Peyer's patch (tissue), 4 donors: ENCODE data around the gene FTCDNL1. TPM values are rescaled to one million over a fixed set of nuclear protein-coding genes. Genes with fewer than 3 reads are reported as not detected.

Source experiments
- DNase-seq, 3 donors: peaks; one replicate each; pipeline ENCODE4 v3.0.0-alpha.2; 2017 to 2019
- H3K27ac ChIP-seq, 4 donors: fragments of 200-600 bp; sonication (generic); one replicate each; pipeline ENCODE4 v1.5.1; 2016 to 2019
- H3K27me3 ChIP-seq, 2 donors: fragments of 200-600 bp; sonication (generic); one replicate each; pipeline ENCODE4 v1.5.1; 2019
- H3K36me3 ChIP-seq, 3 donors: fragments of 200-600 bp; sonication (generic); one replicate each; pipeline ENCODE4 v1.5.1; 2016 to 2019
- H3K4me1 ChIP-seq, 4 donors: fragments of 200-600 bp; sonication (generic); one replicate each; pipeline ENCODE4 v1.5.1; 2016 to 2019
- H3K4me3 ChIP-seq, 4 donors: fragments of 200-600 bp; sonication (generic); 1 replicate in 3 of 4; 2 replicates in 1 of 4; pipeline ENCODE4 v1.5.1; 2016 to 2019; ENCODE audit warnings: mild to moderate bottlenecking in 1 of 4
- H3K9me3 ChIP-seq, 4 donors: fragments of 200-600 bp; sonication (generic); one replicate each; pipeline ENCODE4 v1.5.1; 2016 to 2019; ENCODE audit warnings: mild to moderate bottlenecking in 1 of 4
- POLR2A ChIP-seq, 2 donors: fragments of 450-650 bp; IDR thresholded peaks; one replicate each; pipeline ENCODE4 v1.5.1; 2017; ENCODE audit warnings: antibody characterized with exemption in 2 of 2, mild to moderate bottlenecking in 2 of 2, moderate library complexity in 2 of 2
- total RNA-seq, 4 donors: library from RNA; depleted of rRNA; stranded (reverse); fragments of >200 nt; gene quantifications; one replicate each; pipeline ENCODE4 v1.1.0, GENCODE V29; 2016
- TF ChIP-seq, protein P1 (sequence below), 6 experiments: fragments of 450-650 bp in 4 of 6; fragments of 200-600 bp in 2 of 6; sonication (generic) in 1 of 6; IDR thresholded peaks; one replicate each; pipeline ENCODE4 v1.5.1; 2017 to 2019; ENCODE audit warnings: antibody characterized with exemption in 6 of 6, mild to moderate bottlenecking in 3 of 6, moderate library complexity in 1 of 6

FTCDNL1 gene
- total RNA-seq, 4 donors from 2014 or later = 1.4 to 1.9 (median 1.7) TPM; not detected in 1

DNA sequence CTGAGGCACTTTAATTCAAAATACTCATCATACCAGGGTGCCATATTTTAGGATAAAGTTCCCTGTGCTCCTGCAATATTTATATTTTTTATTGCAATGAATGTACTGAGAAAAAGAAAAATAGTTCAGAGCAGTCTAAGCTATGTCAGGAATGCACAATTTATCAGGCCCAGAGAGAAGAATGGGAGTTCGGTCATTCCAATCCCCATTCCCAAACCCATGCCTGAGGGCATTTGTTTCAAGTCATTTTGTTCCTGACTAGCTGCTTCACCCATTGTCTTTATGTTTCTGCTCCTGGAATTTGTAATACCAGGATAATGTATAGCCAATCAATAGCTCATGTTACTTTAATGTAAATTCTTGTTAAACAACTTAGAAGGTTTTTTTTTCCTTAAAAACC lies 24.4 kb upstream of the FTCDNL1 start:
- H3K27ac ChIP-seq = no peak overlapping the region
- no peak overlapping the region for H3K4me3 ChIP-seq
- no peaks in the 10 kb centered on the region for H3K4me1 ChIP-seq
- H3K36me3 ChIP-seq = no peaks in the 10 kb centered on the region
- no peak for TF ChIP-seq POLR2A (IDR thresholded peaks at IDR 0.05)
- TF ChIP-seq, protein P1, sequence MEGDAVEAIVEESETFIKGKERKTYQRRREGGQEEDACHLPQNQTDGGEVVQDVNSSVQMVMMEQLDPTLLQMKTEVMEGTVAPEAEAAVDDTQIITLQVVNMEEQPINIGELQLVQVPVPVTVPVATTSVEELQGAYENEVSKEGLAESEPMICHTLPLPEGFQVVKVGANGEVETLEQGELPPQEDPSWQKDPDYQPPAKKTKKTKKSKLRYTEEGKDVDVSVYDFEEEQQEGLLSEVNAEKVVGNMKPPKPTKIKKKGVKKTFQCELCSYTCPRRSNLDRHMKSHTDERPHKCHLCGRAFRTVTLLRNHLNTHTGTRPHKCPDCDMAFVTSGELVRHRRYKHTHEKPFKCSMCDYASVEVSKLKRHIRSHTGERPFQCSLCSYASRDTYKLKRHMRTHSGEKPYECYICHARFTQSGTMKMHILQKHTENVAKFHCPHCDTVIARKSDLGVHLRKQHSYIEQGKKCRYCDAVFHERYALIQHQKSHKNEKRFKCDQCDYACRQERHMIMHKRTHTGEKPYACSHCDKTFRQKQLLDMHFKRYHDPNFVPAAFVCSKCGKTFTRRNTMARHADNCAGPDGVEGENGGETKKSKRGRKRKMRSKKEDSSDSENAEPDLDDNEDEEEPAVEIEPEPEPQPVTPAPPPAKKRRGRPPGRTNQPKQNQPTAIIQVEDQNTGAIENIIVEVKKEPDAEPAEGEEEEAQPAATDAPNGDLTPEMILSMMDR (IDR thresholded peaks at IDR 0.05) = no peak
- H3K9me3 ChIP-seq = peaks cover 0 to 11% (median 0%) of the 10 kb centered on the region in 4 donors
- H3K27me3 ChIP-seq = no peaks in the 10 kb centered on the region
- DNase-seq = no peak

DNA sequence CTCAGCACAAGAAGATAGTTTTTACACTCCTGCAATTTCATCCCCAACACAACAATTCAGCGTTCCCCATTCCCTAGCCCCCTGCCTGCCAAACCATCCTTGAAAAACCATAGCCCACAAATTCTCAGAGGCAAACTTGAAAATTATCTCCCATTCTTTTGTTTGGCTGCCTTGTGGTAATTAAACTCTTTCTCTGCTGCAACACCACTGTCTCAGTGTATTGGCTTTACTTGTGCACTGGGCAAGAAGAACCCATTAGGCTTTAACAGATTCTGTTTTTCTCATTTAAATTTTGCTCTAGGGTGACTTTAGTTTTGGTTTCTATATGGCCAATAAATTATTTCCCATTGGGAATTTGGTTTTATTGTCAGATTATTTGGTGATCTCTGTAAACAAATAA lies 23.2 kb upstream of the FTCDNL1 start:
- DNase-seq = no peak
- Histone ChIP-seq H3K4me3 (no peak overlapping the region), H3K4me1 (no peaks in the 10 kb centered on the region), H3K36me3 (no peaks in the 10 kb centered on the region), H3K9me3 (peaks cover 0 to 11% (median 0%) of the 10 kb centered on the region in 4 donors), H3K27me3 (no peaks in the 10 kb centered on the region), H3K27ac (no peak overlapping the region)
- TF ChIP-seq POLR2A (IDR thresholded peaks at IDR 0.05) = no peak
- TF ChIP-seq, protein P1 (IDR thresholded peaks at IDR 0.05) = no peak

DNA sequence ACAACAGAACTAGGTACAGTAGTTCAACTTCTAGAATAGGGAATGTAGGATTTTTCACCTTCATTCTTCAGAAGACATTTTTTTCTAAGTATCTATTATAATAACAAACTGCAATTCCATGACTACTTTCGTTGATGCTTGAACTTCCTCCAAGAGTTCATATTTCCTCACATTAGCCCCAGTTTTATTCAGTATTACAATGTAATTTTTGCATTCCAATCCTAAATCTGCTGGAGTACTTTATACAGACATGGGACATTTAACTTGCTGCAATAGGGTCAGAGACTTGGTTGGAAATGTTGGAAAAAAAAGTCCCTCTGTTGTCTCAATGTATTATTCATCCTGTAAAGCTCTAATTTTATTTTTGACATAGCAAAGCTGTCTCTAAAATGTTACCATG lies 19.6 kb upstream of the FTCDNL1 start:
- H3K4me3 ChIP-seq = no peak overlapping the region
- no peaks in the 10 kb centered on the region for H3K4me1 ChIP-seq
- H3K36me3 ChIP-seq = no peaks in the 10 kb centered on the region
- peaks cover 0 to 11% (median 0%) of the 10 kb centered on the region in 4 donors for H3K9me3 ChIP-seq
- no peak for TF ChIP-seq POLR2A (IDR thresholded peaks at IDR 0.05)
- TF ChIP-seq, protein P1 (IDR thresholded peaks at IDR 0.05) = no peak
- no peak overlapping the region for H3K27ac ChIP-seq
- H3K27me3 ChIP-seq = no peaks in the 10 kb centered on the region
- no peak for DNase-seq

DNA sequence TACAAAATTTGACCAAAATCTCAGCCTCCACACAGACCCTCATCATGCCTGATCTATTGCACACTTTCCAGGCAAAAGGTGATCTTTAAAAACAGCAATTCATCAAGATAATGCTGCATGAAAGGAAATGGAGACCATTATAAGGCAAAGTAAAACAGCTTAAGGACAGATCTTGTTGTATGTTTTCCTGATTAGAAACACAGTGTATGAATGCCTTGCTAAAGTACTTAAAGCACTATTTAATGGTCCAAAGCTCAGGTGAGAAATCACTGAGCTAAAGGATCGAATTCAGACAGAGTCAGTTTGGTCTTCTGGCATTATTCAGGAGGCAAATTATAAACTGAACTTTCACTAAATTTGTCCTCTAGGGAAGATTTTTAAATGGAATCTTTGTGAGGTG lies 18.7 kb upstream of the FTCDNL1 start:
- H3K36me3 ChIP-seq = no peaks in the 10 kb centered on the region
- H3K27ac ChIP-seq = no peak overlapping the region
- no peak overlapping the region for H3K4me3 ChIP-seq
- peaks cover 0 to 10% (median 0%) of the 10 kb centered on the region in 4 donors for H3K9me3 ChIP-seq
- no peaks in the 10 kb centered on the region for H3K4me1 ChIP-seq
- TF ChIP-seq, protein P1 (IDR thresholded peaks at IDR 0.05) = no peak
- no peak for TF ChIP-seq POLR2A (IDR thresholded peaks at IDR 0.05)
- H3K27me3 ChIP-seq = no peaks in the 10 kb centered on the region
- DNase-seq = no peak

DNA sequence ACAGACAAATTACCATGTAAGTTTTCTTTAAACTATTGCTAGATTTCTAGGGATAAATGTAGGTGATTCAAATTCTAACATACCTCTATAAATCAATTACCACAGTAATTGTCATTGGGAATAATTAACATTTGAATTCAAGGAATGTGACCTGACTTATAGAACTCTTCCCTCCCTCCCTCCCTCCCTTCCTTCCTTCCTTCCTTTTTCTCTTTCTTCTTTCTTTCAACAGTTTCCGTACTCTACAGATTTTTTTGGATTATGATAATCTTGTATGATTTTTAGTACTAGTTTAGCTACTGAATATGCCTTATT lies 18.2 kb upstream of the FTCDNL1 start:
- Histone ChIP-seq H3K27me3 (no peaks in the 10 kb centered on the region), H3K27ac (no peak overlapping the region), H3K4me1 (no peaks in the 10 kb centered on the region), H3K4me3 (no peak overlapping the region), H3K9me3 (peaks cover 0 to 5% (median 0%) of the 10 kb centered on the region in 4 donors), H3K36me3 (no peaks in the 10 kb centered on the region)
- TF ChIP-seq, protein P1 (IDR thresholded peaks at IDR 0.05) = no peak
- TF ChIP-seq POLR2A (IDR thresholded peaks at IDR 0.05) = no peak
- DNase-seq = no peak
